K562 (cell line): ENCODE results near the gene USP22. TPM values are rescaled to one million over a fixed set of nuclear protein-coding genes. Genes with fewer than 3 reads are reported as not detected.

Experiments
- HDAC1 ChIP-seq, 2 experiments: fragments of 450-650 bp; IDR thresholded peaks; 2 replicates each; pipeline ENCODE4 v1.6.1; 2016 to 2017; ENCODE audit warnings: inconsistent platforms in 1 of 2, mild to moderate bottlenecking in 1 of 2, moderate library complexity in 1 of 2
- MAFK ChIP-seq: IDR thresholded peaks from 2 replicates; pipeline ENCODE4 v1.6.1; 2011; ENCODE audit warnings: low read length, improper control_type of control experiment
- NCOR1 ChIP-seq: fragments of 450-650 bp; IDR thresholded peaks from 2 replicates; pipeline ENCODE4 v1.6.1; 2016; ENCODE audit warnings: mild to moderate bottlenecking, moderate library complexity
- NELFE ChIP-seq: IDR thresholded peaks from 2 replicates; pipeline ENCODE4 v1.6.1; 2011; ENCODE audit warnings: mild to moderate bottlenecking; ENCODE audit not compliant: insufficient read depth, insufficient read length
- PCBP1 ChIP-seq: fragments of 200-400 bp; formaldehyde crosslinking; IDR thresholded peaks from 2 replicates; pipeline ENCODE4 v1.6.1; 2018; ENCODE audit warnings: mild to moderate bottlenecking, low read depth, low read length; ENCODE audit not compliant: poor library complexity, severe bottlenecking
- RNF2 ChIP-seq: sonication (generic); IDR thresholded peaks from 2 replicates; pipeline ENCODE4 v1.6.1; 2016
- SMARCB1 ChIP-seq: IDR thresholded peaks from 2 replicates; pipeline ENCODE4 v1.6.1; 2011; ENCODE audit warnings: improper control_type of control experiment, low read depth; ENCODE audit not compliant: insufficient read length
- polyA plus RNA-seq, 8 experiments: library from polyadenylated mRNA; depleted of rRNA in 4 of 8; stranded (reverse) in 5 of 8; unstranded in 3 of 8; fragments of >200 nt; fragmentation: Nextera tagmentation in 2 of 8; fragmentation: Illumina TruSeq in 1 of 8; extraction: Ambion mirVana in 2 of 8; extraction: Trizol in 1 of 8; gene quantifications; 2 replicates each; pipeline versions ENCODE4 v1.2.1 to v1.2.3, GENCODE V29; 2011 to 2014; ENCODE audit warnings: inconsistent platforms in 1 of 8, missing spikeins in 1 of 8
- total RNA-seq, 7 experiments: library from RNA; depleted of rRNA in 6 of 7; stranded (reverse); fragments of >200 nt in 6 of 7; fragmentation: Illumina TruSeq in 2 of 7; extraction: Trizol in 2 of 7; gene quantifications; 2 replicates each; pipeline versions ENCODE4 v1.2.1 to v1.2.3, GENCODE V29; 2011 to 2021; ENCODE audit warnings: low replicate concordance in 1 of 7
- TF ChIP-seq, protein P1 (sequence below): fragments of 200-600 bp; sonication (generic); IDR thresholded peaks from one replicate; pipeline ENCODE4 v1.6.1; 2012; ENCODE audit warnings: mild to moderate bottlenecking, low read depth, low read length, inconsistent platforms

USP22 gene
- total and polyA plus RNA-seq, 9 of the 15 experiments (the other 6 are each of a cell fraction or from before 2014, with no cell fraction given), result 6.5 to 113 (median 58.9) TPM

DNA sequence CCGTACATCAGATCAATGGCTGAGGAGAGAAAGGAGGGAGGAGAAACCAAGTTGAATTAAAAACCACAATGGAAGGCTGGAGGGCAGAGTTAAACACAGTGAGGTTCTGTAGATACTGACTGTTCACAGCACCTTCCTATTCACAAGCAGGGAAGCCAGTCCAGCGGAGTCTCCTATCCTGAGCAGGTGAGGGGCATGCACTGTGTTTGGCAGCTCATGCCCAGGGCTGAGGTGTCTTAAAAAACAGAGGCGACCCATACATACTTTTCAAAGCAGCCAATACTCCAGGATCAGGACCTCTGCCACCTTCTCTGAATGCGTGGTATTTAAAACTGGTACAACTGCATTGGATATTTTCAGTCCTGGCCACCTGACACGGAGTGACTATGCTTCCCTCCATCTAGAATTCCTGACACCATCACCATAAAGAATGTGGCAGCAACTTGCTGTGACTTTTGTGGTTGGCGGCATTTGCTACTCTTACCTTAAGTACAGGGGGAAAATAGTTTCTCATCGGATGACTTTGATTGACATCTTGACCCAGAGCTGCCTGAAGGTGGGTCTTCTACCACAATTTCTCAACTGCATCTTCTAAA, 21.5 kb downstream of the USP22 start (continued):
- TF ChIP-seq, protein P1, sequence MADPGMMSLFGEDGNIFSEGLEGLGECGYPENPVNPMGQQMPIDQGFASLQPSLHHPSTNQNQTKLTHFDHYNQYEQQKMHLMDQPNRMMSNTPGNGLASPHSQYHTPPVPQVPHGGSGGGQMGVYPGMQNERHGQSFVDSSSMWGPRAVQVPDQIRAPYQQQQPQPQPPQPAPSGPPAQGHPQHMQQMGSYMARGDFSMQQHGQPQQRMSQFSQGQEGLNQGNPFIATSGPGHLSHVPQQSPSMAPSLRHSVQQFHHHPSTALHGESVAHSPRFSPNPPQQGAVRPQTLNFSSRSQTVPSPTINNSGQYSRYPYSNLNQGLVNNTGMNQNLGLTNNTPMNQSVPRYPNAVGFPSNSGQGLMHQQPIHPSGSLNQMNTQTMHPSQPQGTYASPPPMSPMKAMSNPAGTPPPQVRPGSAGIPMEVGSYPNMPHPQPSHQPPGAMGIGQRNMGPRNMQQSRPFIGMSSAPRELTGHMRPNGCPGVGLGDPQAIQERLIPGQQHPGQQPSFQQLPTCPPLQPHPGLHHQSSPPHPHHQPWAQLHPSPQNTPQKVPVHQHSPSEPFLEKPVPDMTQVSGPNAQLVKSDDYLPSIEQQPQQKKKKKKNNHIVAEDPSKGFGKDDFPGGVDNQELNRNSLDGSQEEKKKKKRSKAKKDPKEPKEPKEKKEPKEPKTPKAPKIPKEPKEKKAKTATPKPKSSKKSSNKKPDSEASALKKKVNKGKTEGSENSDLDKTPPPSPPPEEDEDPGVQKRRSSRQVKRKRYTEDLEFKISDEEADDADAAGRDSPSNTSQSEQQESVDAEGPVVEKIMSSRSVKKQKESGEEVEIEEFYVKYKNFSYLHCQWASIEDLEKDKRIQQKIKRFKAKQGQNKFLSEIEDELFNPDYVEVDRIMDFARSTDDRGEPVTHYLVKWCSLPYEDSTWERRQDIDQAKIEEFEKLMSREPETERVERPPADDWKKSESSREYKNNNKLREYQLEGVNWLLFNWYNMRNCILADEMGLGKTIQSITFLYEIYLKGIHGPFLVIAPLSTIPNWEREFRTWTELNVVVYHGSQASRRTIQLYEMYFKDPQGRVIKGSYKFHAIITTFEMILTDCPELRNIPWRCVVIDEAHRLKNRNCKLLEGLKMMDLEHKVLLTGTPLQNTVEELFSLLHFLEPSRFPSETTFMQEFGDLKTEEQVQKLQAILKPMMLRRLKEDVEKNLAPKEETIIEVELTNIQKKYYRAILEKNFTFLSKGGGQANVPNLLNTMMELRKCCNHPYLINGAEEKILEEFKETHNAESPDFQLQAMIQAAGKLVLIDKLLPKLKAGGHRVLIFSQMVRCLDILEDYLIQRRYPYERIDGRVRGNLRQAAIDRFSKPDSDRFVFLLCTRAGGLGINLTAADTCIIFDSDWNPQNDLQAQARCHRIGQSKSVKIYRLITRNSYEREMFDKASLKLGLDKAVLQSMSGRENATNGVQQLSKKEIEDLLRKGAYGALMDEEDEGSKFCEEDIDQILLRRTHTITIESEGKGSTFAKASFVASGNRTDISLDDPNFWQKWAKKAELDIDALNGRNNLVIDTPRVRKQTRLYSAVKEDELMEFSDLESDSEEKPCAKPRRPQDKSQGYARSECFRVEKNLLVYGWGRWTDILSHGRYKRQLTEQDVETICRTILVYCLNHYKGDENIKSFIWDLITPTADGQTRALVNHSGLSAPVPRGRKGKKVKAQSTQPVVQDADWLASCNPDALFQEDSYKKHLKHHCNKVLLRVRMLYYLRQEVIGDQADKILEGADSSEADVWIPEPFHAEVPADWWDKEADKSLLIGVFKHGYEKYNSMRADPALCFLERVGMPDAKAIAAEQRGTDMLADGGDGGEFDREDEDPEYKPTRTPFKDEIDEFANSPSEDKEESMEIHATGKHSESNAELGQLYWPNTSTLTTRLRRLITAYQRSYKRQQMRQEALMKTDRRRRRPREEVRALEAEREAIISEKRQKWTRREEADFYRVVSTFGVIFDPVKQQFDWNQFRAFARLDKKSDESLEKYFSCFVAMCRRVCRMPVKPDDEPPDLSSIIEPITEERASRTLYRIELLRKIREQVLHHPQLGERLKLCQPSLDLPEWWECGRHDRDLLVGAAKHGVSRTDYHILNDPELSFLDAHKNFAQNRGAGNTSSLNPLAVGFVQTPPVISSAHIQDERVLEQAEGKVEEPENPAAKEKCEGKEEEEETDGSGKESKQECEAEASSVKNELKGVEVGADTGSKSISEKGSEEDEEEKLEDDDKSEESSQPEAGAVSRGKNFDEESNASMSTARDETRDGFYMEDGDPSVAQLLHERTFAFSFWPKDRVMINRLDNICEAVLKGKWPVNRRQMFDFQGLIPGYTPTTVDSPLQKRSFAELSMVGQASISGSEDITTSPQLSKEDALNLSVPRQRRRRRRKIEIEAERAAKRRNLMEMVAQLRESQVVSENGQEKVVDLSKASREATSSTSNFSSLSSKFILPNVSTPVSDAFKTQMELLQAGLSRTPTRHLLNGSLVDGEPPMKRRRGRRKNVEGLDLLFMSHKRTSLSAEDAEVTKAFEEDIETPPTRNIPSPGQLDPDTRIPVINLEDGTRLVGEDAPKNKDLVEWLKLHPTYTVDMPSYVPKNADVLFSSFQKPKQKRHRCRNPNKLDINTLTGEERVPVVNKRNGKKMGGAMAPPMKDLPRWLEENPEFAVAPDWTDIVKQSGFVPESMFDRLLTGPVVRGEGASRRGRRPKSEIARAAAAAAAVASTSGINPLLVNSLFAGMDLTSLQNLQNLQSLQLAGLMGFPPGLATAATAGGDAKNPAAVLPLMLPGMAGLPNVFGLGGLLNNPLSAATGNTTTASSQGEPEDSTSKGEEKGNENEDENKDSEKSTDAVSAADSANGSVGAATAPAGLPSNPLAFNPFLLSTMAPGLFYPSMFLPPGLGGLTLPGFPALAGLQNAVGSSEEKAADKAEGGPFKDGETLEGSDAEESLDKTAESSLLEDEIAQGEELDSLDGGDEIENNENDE, result no peak
- no peak for TF ChIP-seq HDAC1 (IDR thresholded peaks at IDR 0.05)
- TF ChIP-seq RNF2, result no peak
- no peak for TF ChIP-seq NCOR1
- TF ChIP-seq SMARCB1, result no peak
- TF ChIP-seq PCBP1, result no peak
- TF ChIP-seq MAFK, result no peak
- no peak for TF ChIP-seq NELFE
